IMR-90 (cell line): Measurements from ENCODE around the gene RNF182.

Experiments
- CEBPB ChIP-seq: IDR thresholded peaks from 2 replicates; pipeline ENCODE4 v1.6.1; 2012; ENCODE audit warnings: low read depth, low read length, improper control_type of control experiment
- MXI1 ChIP-seq: IDR thresholded peaks from 2 replicates; pipeline ENCODE4 v1.6.1; 2012; ENCODE audit warnings: low read depth, mild to moderate bottlenecking, low read length, moderate library complexity, borderline replicate concordance
- RFX5 ChIP-seq: IDR thresholded peaks from 2 replicates; pipeline ENCODE4 v1.8.0; 2012; ENCODE audit warnings: low read depth, mild to moderate bottlenecking, low read length, moderate library complexity
- SMC3 ChIP-seq: fragments of 150-350 bp; IDR thresholded peaks from 2 replicates; pipeline ENCODE4 v1.6.1; 2016; ENCODE audit warnings: low read depth, mild to moderate bottlenecking, antibody characterized with exemption, low read length, moderate library complexity
- TF ChIP-seq, protein P1 (sequence below): conservative IDR thresholded peaks from 2 replicates; pipeline ENCODE4 v1.5.1; 2012; ENCODE audit warnings: mild to moderate bottlenecking, low read depth, low read length, improper control_type of control experiment

DNA sequence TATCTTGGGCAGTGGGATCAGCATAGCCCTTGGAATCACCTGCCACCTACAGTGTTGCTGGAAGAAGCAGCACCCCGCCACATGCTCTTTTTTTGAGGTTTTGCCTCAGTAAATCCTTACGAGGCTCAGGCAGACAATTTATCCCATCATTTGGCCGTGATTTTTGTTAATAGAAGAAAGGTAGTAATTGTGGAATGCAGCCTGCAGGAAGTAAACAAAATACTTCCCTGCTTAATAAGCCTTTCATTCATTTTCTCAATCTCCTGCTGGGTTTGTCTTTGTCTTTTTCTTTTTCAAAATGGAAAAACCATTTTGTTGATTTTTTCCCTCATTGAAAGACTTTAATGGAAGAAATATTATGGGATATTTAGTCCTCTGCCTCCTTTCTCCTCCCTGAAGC lies 99.1 kb downstream of the RNF182 start:
- TF ChIP-seq RFX5 (no peak), SMC3 (no peak), MXI1 (no peak), CEBPB (no peak)
- TF ChIP-seq, protein P1, sequence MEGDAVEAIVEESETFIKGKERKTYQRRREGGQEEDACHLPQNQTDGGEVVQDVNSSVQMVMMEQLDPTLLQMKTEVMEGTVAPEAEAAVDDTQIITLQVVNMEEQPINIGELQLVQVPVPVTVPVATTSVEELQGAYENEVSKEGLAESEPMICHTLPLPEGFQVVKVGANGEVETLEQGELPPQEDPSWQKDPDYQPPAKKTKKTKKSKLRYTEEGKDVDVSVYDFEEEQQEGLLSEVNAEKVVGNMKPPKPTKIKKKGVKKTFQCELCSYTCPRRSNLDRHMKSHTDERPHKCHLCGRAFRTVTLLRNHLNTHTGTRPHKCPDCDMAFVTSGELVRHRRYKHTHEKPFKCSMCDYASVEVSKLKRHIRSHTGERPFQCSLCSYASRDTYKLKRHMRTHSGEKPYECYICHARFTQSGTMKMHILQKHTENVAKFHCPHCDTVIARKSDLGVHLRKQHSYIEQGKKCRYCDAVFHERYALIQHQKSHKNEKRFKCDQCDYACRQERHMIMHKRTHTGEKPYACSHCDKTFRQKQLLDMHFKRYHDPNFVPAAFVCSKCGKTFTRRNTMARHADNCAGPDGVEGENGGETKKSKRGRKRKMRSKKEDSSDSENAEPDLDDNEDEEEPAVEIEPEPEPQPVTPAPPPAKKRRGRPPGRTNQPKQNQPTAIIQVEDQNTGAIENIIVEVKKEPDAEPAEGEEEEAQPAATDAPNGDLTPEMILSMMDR, result no peak
